ENCODE results near the gene UGDH.

- TF ChIP-seq CTCF (IDR thresholded peaks at IDR 0.05), result no peak
- TF ChIP-seq EZH2phosphoT487 (IDR thresholded peaks at IDR 0.05), result no peak
Observed at GRCh38 chr4:39524161-39524957, 2.9 kb downstream of the UGDH start.

Data from neural progenitor cell (in vitro differentiated cells).